Measurements from ENCODE around the gene MRPL18.
"Not testable (repeated sequence)": the region's sequence is repeated elsewhere in the genome, so short reads cannot be mapped to it uniquely, and the experiment has no call there.

MRPL18 gene

DNA sequence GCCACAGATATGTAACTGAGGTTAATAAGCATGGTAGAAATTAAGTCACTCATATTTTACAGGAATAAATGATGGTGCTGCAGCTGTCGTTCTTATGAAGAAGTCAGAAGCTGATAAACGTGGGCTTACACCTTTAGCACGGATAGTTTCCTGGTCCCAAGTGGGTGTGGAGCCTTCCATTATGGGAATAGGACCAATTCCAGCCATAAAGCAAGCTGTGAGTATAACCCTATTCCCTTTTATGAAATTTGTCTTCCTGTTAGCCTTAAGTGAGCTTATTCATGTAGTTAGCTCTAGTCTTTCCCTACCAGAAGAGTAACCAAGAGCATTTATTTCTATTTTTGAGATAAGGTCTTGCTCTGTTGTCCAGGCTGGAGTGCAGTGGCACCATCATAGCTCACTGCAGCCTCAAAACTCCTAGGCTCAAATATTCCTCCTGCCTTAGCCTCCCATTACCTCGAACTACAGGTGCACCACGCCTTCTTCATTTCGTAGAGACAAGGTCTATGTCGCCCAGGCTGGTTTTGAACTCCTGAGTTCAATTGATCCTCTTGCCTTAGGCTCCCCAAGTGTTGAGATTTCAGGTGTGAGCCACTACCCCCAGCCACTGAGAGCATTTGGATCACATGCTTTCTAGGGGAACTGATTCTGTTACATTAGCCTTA is 12.9 kb upstream of the MRPL18 start:
- DNase-seq: no peak

DNA sequence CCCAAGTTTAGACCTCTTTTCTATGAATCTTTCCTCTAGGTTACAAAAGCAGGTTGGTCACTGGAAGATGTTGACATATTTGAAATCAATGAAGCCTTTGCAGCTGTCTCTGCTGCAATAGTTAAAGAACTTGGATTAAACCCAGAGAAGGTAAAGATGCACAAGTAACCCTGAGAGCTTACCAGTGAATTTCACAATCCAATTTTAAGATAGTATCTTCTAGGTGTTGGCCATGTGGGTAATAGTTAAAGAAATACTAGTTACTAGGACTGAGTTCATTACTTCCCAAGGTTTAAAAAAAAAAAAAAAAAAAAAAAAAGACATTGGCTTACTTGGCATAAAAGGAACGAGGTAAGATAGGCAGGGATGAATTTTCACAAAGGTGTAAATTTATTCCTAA is 12.1 kb upstream of the MRPL18 start:
- no peak for DNase-seq

DNA sequence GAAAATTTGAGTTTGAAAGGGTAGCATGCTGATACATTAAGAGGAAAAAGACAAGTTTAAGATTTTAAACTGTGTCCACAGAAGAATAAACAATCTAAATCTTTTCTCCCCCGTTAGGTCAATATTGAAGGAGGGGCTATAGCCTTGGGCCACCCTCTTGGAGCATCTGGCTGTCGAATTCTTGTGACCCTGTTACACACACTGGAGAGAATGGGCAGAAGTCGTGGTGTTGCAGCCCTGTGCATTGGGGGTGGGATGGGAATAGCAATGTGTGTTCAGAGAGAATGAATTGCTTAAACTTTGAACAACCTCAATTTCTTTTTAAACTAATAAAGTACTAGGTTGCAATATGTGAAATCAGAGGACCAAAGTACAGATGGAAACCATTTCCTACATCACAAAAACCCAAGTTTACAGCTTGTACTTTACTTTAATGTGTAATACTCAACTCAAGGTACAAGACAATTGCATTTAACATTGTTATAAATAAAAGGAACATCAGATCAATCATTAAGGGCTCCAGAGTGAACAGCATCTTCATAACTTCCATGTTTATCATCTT is 11.6 kb upstream of the MRPL18 start:
- no peak for DNase-seq

DNA sequence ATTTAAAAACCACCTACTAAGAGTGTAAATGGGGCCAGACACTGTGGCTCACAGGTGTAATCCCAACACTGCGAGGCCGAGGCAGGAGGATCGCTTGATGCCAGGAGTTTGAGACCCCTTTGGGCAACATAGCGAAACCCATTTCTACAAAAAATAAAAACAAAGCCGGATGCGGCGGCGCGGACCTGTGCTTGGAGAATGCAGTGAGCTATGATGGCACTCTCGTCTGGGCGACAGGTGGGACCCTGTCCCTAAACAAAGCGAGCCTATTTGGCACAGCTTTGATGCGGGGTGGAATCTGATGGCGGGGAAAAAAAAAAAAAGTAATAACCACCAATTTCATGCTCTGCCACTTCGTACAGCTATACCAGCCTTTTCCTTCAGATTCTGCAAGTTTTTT is 2.0 kb upstream of the MRPL18 start:
- no peak for DNase-seq

DNA sequence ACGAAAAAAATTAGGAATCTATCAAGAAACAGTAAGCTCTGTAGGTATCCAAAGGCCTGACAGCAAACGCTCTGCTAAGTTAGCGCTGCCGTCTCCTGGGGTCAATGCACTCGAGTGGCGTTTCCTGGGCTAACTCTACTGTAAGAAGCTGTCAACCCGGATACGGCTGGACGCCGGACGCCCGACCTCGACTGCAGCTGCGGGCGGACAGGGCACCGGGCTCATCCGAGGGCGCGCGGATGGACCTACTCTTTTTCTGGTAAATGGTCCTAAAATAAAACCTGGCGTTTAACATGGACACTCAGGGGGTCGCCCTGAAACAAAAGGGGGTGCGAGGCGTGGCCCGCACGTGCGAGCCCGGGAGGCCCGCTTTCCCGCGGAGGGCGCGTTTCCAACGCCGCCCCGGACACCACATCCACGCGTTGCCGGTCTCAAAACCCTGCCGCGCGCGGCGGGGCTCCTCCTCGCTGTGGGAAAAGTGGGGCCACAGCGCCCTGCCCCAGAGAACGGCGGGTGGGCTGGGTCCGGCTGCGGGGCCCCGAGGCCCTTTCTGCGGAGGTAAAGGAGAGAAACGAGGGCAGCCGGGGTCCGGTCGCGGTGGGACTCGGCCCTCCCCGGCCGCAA is 1.4 kb upstream of the MRPL18 start:
- DNase-seq: peak; percentile 66

DNA sequence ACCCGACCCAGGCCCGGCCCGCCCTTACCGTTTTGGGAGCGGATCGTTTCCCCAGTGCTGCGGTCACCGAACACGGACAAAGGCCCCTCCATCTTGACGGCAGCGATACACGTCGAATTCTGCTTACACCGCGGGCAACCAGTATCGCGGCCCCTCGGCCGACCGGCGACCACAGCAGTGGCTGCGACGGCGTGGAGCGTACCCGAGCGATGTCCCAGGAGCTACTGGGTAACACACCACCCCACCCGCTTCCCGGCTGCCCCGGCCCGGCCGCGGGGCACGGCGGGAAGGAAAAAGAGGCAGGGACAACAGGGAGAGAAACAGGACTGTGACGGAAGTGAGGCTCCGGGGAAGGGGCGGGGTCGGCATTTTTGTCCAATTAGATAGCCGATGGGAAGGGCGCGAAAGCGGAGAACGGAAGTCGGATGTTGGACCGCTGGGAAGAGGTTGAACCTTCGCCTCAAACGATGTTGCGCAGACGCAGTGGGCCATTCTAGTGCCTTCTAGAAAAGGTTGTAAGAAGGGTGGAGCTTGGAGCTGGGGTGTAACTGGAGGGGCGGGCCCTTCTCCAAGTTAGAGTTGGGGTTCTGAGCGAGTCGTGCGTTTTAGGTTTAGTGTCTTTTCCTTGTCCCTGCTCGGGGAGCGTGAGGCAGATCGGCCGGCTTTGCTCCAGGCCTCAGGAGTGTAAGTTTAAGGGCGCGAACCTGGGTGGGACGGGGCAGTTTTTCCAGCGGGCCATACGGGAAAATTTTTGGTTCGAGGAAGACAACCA is 704 bp upstream of the MRPL18 start, which contains the start of gene TCP1:
Gene TCP1, minus strand, starts transcription at position 226 of the 772 bp plus-strand sequence. Its CDS starts 134 bp downstream, at position 92.
- DNase-seq: peak; percentile 100

- DNase-seq: peak; percentile 37
Observed at GRCh38 chr6:159790956-159791598, 810 bp downstream of the MRPL18 start.

DNA sequence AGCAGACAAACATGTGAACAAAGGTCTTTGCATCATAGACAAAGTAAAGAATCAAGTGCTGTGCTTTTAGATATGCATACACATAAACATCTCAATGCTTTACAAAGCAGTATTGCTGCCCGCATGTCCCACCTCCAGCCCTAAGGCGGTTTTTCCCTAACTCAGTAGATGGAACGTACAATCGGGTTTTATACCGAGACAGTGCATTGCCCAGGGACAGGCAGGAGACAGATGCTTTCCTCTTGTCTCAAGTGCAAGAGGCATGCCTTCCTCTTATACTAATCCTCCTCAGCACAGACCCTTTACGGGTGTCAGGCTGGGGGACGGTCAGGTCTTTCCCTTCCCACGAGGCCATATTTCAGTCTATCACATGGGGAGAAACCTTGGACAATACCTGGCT is 4.7 kb downstream of the MRPL18 start:
- DNase-seq: not testable (repeated sequence)

- DNase-seq: no peak
Observed at GRCh38 chr6:159797554-159797953, 7.3 kb downstream of the MRPL18 start.

- DNase-seq: no peak
Observed at GRCh38 chr6:159800141-159800865, 10.0 kb downstream of the MRPL18 start, which contains the start of gene PNLDC1. Gene PNLDC1, plus strand, starts transcription at chr6:159800276. Its CDS starts 32 bp downstream, at chr6:159800308.

DNA sequence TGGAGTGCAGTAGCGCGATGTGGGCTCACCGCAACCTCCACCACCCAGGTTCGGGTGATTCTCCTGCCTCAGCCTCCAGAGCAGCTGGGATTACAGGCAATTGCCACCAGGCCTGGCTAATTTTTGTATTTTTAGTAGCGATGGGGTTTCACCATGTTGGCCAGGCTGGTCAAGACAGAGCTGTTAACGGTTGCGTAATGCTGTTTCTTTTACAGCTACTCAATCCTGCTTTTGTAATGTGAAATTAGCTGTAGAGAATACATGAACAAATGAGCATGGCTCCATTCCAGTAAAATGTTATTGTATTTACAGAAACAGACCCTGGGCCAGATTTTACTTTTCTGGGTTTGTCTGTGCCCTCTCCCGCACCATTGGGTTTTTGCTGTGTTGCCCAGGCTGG is 11.7 kb downstream of the MRPL18 start:
- DNase-seq: no peak

DNA sequence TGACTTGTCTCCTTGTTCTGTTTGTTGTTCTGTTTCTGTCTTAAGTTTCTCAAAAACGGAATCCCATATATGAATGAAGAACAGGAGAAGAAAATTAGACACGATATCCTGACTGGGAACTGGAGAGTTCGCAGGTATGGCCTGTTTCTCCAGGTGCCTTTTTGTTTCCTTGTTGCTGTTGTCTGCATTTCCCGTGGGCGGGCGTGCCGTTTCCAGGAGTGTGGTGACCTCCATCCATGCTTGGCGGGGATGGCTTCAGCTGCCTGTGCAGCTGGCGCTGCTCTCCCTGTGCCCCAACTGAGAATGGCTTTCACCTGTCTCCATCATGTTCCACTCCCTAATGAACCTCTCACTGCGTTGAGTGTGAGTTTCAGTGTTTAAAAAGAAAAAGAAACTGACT is 14.2 kb downstream of the MRPL18 start:
- DNase-seq: no peak

DNA sequence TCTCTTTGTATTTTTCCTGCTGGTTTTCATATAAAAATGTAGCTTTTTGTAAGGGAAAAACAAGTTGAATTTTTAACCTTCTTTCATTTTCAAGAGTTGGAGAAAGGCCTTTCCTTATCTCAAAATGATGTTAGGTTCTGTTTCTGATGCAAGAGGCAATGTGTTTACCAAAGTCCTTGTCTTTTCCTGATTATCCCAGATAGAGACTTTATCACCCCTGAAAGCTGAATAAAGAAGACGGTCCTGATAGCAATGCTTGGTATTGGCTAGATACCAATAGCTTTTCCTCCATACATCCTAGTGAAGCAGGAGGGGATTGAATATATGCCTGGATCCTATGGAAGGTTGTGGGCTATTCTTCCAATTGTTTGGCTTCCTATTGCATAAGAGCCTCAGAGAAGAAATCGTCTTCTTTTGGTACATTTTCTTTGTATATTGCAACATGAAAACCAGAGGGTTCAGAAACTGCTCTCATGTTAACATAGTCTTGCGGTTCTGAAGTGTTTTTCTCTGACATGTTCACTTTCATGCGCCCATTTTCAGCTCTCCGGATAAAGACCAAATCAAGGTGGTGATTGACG is 15.3 kb downstream of the MRPL18 start:
- DNase-seq: no peak

- DNase-seq: no peak
Observed at GRCh38 chr6:159806021-159806458, 15.8 kb downstream of the MRPL18 start.

GRCh38 chr6:159807150-159807858 is 17.0 kb downstream of the MRPL18 start:
- no peak for DNase-seq

DNA sequence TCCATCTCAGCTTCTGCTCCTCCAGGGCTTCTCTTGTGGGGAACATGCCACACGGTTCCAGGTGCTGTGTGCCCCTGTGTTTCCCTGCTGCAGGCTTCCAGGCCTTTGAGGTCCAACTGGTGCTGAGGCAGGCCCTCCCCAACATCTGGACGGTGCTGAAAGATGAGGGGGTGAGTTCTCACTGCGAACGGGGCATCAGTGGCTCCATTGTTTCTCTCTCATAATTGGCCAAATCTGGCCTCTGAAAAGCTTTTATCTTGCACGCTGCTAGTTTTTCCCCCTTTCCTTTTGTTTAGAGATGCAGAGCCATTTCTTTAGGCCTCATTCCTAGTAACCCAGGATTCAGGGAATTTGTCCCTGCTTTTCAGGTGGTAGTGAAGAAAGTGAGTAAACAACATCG is 18.4 kb downstream of the MRPL18 start:
- DNase-seq: no peak

GRCh38 chr6:159809149-159809548 is 18.9 kb downstream of the MRPL18 start:
- DNase-seq: no peak

DNA sequence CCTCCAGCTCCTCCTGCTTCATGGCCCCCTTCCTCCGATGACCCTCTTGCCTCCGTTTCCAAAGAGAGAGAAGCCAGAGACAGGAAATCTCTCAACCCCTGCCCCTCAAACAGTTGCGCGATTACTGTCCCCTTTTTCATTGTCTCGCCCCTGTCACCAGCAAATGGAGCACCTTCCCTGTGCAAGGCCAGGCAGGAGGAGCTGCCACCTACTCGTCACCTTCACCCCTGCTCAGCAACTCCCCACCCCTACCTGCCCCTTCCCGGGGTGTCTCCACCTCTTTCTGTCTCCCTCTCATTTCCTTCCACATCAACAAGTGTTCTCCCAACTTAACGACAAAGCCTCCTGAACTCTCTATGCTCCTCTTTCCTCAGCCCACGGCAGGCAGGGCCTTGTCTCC is 23.5 kb downstream of the MRPL18 start:
- DNase-seq: no peak

- no peak for DNase-seq
Observed at GRCh38 chr6:159815410-159815809, 25.1 kb downstream of the MRPL18 start.

DNA sequence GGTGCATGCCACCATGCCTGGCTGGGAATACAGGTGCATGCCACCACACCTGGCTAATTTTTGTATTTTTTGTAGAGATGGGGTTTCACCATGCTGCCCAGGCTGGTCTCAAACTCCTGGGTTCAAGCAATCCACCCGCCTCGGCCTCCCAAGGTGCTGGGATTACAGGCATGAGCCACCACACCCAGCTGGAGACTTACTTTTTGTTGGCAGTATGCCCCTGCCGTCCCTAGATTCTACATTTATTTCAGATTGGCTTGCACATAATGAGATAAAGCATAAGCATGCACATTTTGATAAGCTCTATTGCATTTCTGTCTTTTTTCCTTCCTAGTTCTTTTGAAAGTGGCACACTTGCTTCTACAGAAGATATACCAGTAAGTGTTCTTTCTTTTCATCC is 26.5 kb downstream of the MRPL18 start:
- DNase-seq: not testable (repeated sequence)
